Activated CD8-positive, alpha-beta memory T cell treated with anti-CD3 and anti-CD28 coated beads, Interleukin-2, amount 50 U/mL, for 4 hours (primary cell): ENCODE measurements around the gene TRIM44.

ENCODE experiments used
- DNase-seq: peaks from one replicate; pipeline ENCODE4 v3.0.0-alpha.2; 2020

TRIM44 gene

DNA sequence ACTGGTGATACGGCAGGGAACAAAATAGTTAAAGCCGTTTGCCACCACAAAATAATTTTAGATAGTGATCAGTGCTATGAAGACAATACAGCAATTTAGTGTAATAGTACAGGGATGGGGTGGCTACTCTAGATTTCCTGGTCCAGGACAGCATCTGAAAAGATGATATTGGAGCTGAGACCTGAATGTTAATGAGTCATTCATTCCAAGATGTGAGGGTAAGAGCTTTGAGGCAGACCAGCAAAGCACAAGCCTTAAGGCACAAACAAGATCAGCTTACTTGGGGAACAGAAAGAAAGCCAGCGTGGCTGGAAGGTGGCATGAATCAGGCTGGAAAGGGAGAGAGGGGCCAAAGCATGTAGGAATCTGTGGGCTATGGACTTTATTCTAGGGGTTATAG, 132.3 kb downstream of the TRIM44 start:
- DNase-seq, result no peak

DNA sequence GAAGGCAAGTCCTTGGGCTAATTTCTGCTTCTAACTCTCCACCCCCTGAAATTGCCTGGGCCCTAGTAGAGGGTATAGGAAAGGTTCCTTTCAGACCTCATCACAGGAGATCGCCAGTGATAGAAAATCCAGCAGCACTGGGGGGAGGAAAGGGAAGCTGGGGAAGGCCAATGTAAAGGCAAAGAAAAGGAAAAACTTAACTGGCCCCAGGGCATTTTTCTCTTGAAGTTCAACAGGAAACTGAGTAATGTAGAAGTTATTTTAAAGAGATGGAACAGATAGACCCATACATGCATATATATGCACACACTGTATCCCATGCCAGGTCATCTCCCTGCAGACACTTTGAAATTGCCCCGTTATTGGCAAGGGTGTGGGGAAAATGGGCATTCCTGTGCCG, 134.0 kb downstream of the TRIM44 start:
- no peak for DNase-seq

DNA sequence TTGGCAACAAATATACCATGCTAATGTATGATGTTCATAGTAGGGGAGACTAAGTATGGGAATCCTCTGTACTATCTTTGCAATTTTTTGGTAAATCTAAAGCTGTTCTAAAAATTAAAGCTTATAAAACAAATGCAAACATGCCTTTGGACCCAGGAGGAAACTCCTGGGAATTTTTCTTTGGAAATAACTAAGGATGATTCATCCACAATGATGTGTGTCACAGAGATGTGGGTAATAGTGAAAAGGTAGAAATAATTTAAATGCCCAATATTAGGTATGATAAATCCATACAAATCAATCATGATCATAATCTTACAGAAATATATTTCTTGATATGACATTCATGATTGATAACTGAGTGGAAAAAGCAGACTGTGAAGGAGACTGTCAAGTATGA, 135.8 kb downstream of the TRIM44 start:
- no peak for DNase-seq

GRCh38 chr11:35798983-35799382, 136.4 kb downstream of the TRIM44 start:
- DNase-seq, result no peak

DNA sequence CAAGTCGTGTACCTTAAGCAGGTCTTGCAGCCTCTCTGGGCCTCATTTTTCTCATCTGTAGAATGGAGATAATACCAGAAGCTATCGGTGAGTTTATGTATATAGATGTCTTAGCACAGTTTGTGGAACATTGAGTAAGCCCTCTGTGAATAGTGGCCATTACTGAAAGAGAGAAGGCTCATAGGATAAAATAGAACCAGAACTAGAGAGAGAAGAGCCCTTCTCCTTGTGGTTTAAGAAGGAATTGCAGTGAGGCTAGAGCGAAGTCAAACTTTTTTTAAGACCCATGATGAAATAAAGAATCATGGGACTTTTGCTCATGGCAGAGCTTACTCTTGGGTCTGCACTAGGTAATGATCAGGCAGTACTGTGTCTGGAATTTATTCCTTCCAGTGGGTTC, 137.1 kb downstream of the TRIM44 start:
- no peak for DNase-seq

- no peak for DNase-seq
These were observed 138.7 kb downstream of the TRIM44 start for GRCh38 chr11:35800970-35801953.

DNA sequence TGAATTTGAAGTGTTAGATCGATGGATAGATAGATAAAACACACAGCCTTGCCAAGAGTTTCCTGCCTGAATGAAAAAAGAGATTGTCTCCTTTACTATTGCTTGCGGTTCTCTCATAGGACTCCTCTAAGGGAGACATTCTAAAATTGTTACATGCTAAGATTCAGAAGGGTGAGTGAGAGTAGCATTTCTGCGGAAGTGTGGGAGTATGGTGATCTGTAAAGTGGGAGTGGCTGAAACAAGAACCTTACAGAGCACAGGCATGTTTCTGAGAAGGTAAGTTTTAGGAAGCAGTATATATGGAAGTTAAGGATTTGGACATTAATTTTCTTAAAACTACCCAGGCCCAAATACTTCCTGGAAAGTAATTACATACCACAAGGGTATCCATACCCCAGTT, 139.6 kb downstream of the TRIM44 start:
- no peak for DNase-seq

GRCh38 chr11:35802672-35803071, 140.1 kb downstream of the TRIM44 start:
- no peak for DNase-seq

- no peak for DNase-seq
These were observed 140.5 kb downstream of the TRIM44 start for GRCh38 chr11:35803115-35803514.

DNA sequence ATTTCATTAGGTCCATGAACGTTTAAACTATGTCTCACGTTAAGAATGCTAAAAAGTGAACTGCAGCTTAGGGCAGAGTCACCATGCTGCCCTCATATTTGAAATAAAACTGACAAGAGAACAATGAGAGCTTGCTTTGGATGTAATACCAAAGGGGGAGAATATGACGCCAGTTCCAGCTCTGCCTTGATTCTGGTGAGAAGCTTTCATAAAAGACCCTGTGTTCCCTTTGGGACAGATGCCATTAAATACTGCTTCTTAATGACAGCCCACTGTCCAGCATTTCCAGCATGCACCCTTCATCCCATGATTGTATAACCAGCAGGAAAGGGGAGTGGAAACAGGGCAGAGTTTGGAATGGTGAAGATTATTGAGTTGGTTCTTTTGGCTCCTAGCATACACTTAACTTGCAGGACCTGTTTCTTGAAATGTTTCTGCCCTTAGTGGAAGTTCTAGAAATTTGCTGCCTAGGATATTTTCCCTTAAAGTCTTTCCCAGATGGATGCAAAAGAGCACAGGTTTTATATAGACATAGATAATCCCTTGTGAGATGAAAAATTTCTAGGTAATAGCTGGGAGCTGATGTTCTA, 142.0 kb downstream of the TRIM44 start:
- DNase-seq, result no peak

DNA sequence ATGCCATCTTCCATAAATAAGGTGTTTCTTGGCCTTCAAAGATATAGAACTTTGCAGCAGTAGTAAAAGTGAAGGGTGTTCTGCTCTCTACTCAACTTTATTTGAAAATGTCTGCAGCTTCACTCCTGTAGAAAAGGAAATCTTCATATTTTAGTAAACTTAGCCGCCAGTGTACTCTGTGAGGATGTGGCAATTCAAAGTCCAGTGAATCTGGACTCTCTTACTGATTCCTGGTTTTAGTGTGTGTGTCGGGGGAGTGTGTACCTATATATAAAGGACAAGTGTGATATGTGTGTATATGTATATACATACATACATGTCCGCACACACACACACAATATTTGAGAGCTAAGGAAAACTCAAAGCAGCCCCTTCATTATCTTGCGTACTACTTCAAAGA, 147.0 kb downstream of the TRIM44 start:
- no peak for DNase-seq

GRCh38 chr11:35810045-35810645, 147.6 kb downstream of the TRIM44 start:
- no peak for DNase-seq

DNA sequence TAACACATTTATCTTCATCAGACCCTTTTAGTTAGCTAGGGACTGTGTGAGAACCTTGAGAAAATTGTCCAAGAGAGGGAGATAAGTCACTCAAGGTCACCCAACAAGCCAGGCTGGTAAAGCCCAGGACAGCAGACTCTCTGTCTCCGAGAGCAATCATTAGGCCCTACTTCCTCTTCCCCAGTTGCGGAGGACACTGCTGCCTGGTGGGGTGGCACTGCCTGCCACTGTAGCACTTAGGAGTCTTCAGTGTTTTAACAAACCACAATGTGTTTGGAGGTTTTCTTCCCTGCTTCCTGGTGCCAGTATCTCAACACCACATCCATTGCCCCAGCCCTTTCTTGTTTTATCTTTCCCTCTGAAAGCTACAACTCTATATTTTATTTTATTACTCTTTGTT, 149.2 kb downstream of the TRIM44 start:
- no peak for DNase-seq

GRCh38 chr11:35812828-35813227, 150.3 kb downstream of the TRIM44 start:
- DNase-seq, result no peak

DNA sequence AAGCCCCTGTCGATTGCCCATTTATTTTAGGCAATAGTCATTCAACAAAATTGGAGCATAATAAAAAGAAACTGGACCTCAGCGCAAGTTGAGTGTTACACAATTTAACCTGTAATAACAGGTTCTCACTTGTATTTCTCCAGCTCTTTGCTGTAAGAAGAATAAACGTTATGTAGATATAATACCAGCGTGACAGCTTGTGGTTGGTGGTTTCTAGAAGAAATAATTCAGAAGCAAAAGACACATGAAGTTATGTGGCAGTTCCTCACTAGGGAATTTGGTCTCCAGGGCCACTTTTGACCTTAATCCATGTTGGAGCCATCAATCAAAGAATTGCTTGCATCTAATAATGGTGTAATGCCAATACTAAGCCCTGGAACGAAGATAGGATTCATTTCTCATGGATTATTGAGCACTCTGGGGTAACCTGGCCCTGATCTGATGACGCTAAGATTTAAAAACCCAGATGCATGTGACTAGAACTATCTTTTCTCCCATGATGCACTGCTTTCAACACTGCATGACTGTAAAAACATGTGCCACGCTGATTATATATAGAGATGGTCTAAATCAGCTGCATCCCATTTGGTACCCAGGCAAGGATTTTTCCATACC, 151.6 kb downstream of the TRIM44 start:
- DNase-seq, result no peak

DNA sequence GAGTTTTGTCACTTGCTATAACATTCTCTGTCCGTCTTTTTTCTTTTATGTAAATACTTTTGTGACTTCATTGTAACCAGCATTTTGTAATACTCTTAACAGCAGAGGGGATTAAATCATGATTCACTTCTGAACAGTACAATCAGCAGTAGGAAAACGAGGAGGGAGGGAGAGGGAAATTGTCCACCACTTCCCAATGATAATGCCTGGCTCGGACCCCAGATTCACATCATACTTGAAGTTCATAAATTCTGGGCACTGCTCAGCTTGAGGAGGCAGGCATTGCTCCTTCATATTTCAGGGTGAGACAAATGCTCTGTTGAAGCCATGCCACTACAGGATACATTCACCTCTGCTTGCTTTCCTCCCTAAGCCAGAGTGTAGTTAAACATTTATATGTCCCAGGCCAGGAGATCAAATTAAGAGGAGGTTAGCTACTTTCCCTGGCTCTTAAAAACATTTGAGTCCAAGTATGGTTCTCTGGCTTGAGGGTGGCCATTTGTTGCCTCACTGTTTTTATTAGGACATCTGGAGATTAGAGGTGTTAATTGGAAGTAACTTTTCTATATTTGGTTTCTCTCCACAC, 152.2 kb downstream of the TRIM44 start:
- DNase-seq, result no peak

DNA sequence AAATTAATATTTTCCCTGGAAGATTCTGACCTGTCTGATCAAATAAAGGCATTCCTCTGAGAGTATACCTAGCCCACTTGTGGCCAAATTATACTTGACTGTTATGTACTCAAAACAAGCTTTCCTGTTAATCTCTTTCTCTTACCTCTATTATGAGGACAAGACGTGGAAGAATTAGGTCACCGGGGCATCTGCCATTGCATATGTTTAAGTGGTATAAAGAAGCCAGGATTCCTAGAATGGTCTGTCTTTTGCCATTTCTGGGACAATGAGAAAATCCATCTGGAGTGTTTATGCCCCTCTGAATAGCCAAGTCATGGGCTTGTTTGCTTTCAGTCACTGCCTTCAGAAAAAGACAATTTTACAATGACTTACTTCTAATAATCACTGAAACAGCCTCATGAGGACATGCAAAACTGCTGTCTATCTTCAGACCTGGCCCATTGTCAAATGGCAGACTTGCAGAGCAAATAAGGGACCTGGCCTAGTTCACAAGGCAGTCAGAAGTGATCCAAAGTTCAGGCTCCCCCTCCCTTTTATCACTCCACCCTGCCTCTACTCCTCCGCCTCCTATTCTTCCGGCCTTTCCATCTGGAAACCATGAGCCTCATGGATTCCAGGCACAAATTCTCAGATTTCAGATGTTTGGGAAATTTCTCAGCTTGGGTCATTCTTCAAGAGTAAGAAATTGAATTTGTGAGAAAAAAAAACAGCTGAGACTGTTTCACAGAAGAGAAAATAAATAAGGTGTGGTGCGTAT, 153.2 kb downstream of the TRIM44 start:
- DNase-seq, result no peak

- DNase-seq, result no peak
These were observed 158.0 kb downstream of the TRIM44 start for GRCh38 chr11:35820614-35821013.

- DNase-seq, result no peak
These were observed 160.4 kb downstream of the TRIM44 start for GRCh38 chr11:35822815-35823495.

GRCh38 chr11:35823742-35824298, 161.2 kb downstream of the TRIM44 start:
- no peak for DNase-seq

GRCh38 chr11:35825386-35825785, 162.8 kb downstream of the TRIM44 start:
- DNase-seq, result no peak
